ENCODE results near the gene LRP5.
"Not testable (repeated sequence)": the region's sequence is repeated elsewhere in the genome, so short reads cannot be mapped to it uniquely, and the experiment has no call there.

The LRP5 gene

DNA sequence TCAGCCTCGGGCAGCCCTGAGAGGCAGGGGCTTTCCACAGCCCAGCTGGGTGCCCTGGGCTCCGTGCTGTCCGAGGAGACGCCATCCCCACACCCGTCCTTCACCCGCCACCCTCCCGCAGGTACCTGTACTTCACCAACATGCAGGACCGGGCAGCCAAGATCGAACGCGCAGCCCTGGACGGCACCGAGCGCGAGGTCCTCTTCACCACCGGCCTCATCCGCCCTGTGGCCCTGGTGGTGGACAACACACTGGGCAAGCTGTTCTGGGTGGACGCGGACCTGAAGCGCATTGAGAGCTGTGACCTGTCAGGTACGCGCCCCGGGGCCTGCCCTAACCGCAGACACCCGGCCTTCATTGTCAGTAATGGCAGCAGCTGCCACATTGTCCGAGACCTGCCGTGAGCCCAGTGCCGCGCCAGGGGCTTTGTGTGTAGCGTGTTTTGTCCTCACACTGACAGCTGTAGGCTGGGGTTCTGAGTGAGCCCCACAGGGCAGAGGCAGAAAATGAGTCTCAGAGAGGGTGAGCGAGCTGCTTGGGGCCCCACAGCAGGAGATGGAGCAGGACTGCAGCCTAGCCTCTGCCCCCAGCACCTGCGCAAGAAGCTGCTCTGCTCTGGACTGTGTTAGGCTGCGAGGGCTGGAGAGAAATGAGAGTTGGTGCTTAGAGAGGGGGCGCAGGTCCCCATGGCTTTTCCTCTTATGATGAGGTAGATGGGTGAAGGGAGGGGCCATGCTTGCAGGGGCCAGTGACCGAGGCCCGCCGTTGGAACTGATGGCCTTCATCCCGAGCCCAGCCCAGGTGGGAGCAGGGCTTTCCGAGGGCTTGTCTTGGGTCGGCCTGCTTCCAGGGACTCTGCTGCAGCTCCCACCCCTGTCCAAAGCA, 112.8 kb downstream of the LRP5 start:
- DNase-seq, result no peak

DNA sequence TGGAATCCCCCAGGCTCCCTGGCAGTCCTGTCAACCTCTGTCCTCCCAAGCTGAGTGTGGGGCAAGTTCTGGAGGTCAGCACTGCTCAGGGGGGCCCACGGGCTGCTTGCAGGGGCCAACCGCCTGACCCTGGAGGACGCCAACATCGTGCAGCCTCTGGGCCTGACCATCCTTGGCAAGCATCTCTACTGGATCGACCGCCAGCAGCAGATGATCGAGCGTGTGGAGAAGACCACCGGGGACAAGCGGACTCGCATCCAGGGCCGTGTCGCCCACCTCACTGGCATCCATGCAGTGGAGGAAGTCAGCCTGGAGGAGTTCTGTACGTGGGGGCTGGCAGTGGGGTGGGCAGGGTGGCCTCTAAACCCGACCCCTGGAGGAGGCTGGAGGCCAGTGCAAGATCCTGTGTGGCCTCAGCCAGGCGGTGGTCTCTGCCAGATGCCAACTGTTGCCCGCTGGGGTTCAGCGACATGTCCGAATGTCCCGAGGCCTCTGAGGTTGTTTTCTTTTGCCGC, 113.5 kb downstream of the LRP5 start:
- no peak for DNase-seq

GRCh38 chr11:68429661-68430060, 117.3 kb downstream of the LRP5 start:
- DNase-seq, result no peak

DNA sequence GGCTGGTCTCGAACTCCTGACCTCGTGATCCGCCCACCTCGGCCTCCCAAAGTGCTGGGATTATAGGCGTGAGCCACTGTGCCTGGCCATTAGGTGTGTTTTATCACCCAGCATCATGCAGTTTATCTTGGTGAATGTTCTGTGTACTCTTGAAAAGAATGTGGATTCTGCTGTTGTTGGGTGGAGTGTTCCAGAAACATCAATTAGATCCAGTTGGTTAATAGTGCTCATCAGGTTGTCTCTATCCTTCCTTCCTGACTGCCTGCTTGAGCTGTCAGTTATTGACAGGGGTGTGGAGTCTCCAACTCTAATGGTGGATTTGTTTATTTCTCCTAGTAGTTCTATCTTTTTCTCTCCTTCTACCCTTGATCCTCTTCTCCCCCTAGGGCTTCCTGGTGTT, 118.0 kb downstream of the LRP5 start:
- DNase-seq, result no peak

GRCh38 chr11:68430801-68431200, 118.4 kb downstream of the LRP5 start:
- DNase-seq, result no peak

- no peak for DNase-seq
Observed at GRCh38 chr11:68431984-68432645, 119.7 kb downstream of the LRP5 start.

DNA sequence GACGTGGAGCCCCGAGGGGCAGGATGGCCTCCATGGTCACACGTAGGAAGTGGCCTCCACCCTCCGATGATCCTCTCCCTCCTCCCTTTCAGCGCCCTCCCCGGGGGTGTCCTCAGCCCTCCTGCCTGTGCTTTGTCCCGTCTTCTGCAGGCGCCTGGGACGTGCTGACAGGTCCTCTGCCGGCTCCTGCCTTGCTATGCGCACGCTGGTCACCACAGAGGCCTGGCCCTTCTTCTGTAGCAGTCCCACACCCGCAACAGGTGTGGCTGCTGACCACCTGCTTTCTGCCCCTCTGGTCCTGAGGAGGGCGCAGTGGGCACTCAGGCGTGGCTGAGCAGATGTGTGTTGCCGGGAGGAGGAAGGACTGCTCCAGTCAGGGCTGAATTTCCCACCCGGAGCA, 120.5 kb downstream of the LRP5 start:
- DNase-seq, result no peak

DNA sequence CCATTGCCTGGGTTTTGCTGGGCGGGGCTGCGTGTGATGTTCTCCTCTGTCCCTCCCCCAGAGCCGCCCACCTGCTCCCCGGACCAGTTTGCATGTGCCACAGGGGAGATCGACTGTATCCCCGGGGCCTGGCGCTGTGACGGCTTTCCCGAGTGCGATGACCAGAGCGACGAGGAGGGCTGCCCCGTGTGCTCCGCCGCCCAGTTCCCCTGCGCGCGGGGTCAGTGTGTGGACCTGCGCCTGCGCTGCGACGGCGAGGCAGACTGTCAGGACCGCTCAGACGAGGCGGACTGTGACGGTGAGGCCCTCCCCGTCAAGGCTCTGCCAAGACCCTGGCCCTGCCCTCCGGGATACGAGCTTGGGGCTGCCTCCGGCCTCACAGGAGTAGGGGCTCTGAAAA, 121.2 kb downstream of the LRP5 start:
- no peak for DNase-seq

DNA sequence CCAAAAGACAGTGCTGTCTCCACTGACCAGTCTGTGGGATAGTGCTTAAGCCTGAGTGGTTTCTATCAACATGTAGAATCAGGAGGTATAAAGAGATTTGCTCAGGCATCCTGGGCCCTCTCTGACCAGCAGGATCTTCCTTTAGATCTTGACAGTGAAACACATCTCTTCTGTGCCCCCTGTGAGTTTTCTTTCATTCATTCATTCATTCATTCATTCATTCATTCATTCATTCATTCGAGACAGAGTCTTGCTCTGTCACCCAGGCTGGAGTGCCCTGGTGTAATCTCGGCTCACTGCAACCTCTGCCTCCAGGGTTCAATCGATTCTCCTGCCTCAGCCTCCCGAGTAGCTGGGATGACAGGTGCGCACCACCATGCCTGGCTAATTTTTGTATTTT, 121.8 kb downstream of the LRP5 start:
- not testable (repeated sequence) for DNase-seq

- no peak for DNase-seq
Observed at GRCh38 chr11:68436162-68436888, 123.9 kb downstream of the LRP5 start.

- no peak for DNase-seq
Observed at GRCh38 chr11:68436985-68437926, 124.9 kb downstream of the LRP5 start.

- no peak for DNase-seq
Observed at GRCh38 chr11:68437927-68438657, 125.7 kb downstream of the LRP5 start.

DNA sequence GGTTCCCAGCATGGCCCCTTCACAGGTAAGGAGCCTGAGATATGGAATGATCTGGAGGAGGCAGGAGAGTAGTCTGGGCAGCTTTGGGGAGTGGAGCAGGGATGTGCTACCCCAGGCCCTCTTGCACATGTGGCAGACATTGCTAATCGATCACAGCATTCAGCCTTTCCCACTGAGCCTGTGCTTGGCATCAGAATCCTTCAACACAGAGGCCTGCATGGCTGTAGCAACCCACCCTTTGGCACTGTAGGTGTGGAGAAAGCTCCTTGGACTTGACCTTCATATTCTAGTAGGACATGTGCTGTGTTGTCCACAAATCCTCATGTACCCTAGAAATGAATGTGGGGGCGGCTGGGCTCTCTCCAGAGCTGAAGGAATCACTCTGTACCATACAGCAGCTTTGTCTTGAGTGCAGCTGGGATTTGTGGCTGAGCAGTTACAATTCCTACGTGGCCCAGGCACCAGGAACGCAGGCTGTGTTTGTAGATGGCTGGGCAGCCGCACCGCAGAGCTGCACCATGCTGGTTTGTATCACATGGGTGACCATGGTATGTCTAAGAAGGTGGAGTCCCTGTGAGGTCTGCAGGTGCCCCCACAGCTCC, 126.4 kb downstream of the LRP5 start:
- DNase-seq, result no peak

- no peak for DNase-seq
Observed at GRCh38 chr11:68439355-68440065, 127.1 kb downstream of the LRP5 start.

DNA sequence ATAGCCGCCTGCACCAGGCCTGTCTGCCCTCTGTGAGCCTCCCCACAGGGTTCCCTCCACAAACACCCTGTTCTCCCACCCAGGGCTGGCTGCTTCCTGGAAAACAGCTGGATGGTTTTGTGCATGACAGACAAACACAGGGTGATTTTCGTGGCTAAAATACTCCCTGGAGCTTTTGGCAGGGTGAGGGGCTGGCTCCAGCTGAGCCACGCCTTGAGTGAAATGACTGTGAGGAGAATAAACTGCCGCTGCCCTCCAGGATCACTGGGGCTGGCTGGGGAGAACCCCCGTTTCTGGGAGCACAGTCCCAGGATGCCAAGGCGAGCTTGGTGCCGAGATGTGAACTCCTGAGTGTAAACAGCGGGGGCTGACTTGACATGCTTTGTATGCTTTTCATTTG, 127.8 kb downstream of the LRP5 start:
- DNase-seq, result no peak

DNA sequence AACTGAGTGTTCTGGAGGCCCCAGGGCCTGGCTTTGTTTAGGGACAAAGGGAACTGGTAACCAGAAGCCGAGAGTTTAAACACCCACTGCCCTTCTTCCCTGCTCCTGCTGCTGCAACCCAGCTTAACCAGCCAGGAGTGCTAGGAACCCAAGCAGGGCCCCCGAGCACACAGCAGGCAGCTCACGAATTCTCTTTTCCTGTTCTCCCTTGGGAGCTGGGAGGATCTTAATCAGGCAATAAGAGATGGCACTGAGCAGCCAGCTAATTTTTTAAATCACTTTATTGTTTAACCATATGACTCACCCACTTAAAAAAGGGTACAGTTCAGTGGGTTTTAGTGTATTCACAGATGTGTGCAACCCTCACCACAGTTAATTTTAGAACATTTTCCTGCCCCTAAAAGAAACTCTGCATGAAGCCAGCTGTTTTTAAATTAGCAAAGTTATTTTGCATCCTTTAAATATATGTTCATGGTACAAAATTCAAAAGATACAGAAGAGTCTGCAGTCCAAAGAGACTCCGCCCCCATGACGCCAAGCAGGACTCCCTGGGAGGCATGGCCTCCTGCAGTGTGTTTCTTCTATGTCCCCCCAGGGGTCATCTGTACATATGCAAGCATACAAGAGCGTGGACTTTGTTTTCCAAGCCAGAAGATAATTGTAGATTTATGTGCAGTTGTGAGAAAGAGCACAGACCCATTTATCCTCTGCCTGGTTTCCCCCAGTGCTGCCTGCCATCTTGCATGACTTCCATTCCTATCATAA, 129.3 kb downstream of the LRP5 start:
- DNase-seq, result no peak

DNA sequence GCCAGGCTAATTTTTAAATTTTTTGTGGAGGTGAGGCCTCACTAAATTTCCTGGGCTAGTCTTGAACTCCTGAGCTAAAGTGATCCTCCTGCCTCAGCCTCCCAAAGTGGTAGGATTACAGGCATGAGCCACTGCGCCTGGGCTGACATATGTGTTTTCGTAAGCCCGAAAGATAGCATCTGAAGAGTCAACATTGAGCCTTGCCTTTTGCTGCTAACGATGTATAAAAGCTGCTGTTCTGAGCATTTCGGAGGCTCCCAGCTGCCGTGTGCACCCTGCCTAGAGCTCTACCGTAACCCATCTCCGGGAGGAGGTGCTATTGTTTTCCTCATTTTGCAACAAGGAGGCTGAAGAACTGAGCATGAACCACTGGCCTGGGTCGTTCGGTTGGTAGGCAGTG, 130.0 kb downstream of the LRP5 start:
- no peak for DNase-seq

- DNase-seq, result no peak
Observed at GRCh38 chr11:68444566-68444965, 132.2 kb downstream of the LRP5 start.

- no peak for DNase-seq
Observed at GRCh38 chr11:68445531-68446035, 133.2 kb downstream of the LRP5 start.

All from CD4-positive, alpha-beta T cell treated with Interleukin-17A for 1 hour (primary cell).